T-helper 17 cell (primary cell): Measurements from ENCODE around the gene LRG1. TPM values are rescaled to one million over a fixed set of nuclear protein-coding genes. Genes with fewer than 3 reads are reported as not detected.

ENCODE experiments used
- ATAC-seq: fragments of 150-1000 bp; cut with Tn5 transposase; 2 replicates; pipeline ENCODE4 v1.10.0; 2021; ENCODE audit warnings: mild to moderate bottlenecking, moderate library complexity
- DNase-seq, 3 donors: peaks; one replicate each; pipeline versions ENCODE4 v3.0.0 to v3.0.0-alpha.2; 2020 to 2021
- H3K9me3 ChIP-seq: one replicate; pipeline ENCODE4 v1.7.0; 2013; ENCODE audit warnings: low read length, mild to moderate bottlenecking; ENCODE audit not compliant: control insufficient read depth, poor library complexity, severe bottlenecking
- H3K27ac Mint-ChIP-seq: one replicate; pipeline ENCODE4 v1.8.0; 2022; ENCODE audit warnings: mild to moderate bottlenecking, moderate library complexity, mixed read lengths
- H3K27me3 Mint-ChIP-seq: one replicate; pipeline ENCODE4 v1.8.0; 2022; ENCODE audit warnings: mixed read lengths
- H3K36me3 Mint-ChIP-seq: one replicate; pipeline ENCODE4 v1.8.0; 2022; ENCODE audit warnings: low read depth, mixed read lengths
- H3K4me1 Mint-ChIP-seq: one replicate; pipeline ENCODE4 v1.8.0; 2022; ENCODE audit warnings: mild to moderate bottlenecking, mixed read lengths
- H3K4me3 Mint-ChIP-seq: one replicate; pipeline ENCODE4 v1.8.0; 2022; ENCODE audit warnings: mild to moderate bottlenecking, moderate library complexity, mixed read lengths
- total RNA-seq, 4 donors: library from RNA in 2 of 4; stranded (reverse) in 2 of 4; gene quantifications; one replicate each; pipeline ENCODE4 v1.2.3 and lab custom pipeline; 2022 to 2026

The LRG1 gene
- under 1 TPM; 0.17 to 0.31 TPM for total RNA-seq
- 0.12 to 0.15 reads per million in 2 donors for total RNA-seq (lab: John Stamatoyannopoulos, UW)

GRCh38 chr19:4539693-4540581 lies at the start of gene LRG1:
TSS of gene LRG1 (minus strand) at chr19:4540036. CDS start at chr19:4540013, 23 bp downstream.
- H3K4me1 Mint-ChIP-seq = no peaks in the 10 kb centered on the region
- no peak within 1 kb of the TSS for H3K27ac Mint-ChIP-seq
- H3K36me3 Mint-ChIP-seq = peaks cover 2% of the 10 kb centered on the region
- peaks cover 20% of the 10 kb centered on the region for H3K27me3 Mint-ChIP-seq
- H3K9me3 ChIP-seq = no peaks in the 10 kb centered on the region
- DNase-seq (no peak), ATAC-seq (no peak)
- H3K4me3 Mint-ChIP-seq = no peak within 1 kb of the TSS

- ATAC-seq = no peak
- Mint-ChIP-seq H3K27ac (no peak overlapping the region), H3K4me3 (no peak overlapping the region), H3K27me3 (peaks cover 54% of the 10 kb centered on the region), H3K4me1 (peaks cover 3% of the 10 kb centered on the region), H3K36me3 (peaks cover 4% of the 10 kb centered on the region)
- no peak for DNase-seq
- no peaks in the 10 kb centered on the region for H3K9me3 ChIP-seq
These were observed 48.5 kb upstream of the LRG1 start for GRCh38 chr19:4588291-4588761.

GRCh38 chr19:4587527-4587926 lies 47.7 kb upstream of the LRG1 start:
- Mint-ChIP-seq H3K36me3 (peaks cover 4% of the 10 kb centered on the region), H3K4me3 (no peak overlapping the region), H3K27me3 (peaks cover 55% of the 10 kb centered on the region), H3K4me1 (peaks cover 3% of the 10 kb centered on the region), H3K27ac (no peak overlapping the region)
- no peak for DNase-seq
- no peak for ATAC-seq
- H3K9me3 ChIP-seq = no peaks in the 10 kb centered on the region

- no peaks in the 10 kb centered on the region for H3K9me3 ChIP-seq
- Mint-ChIP-seq H3K27me3 (peaks cover 59% of the 10 kb centered on the region), H3K4me3 (no peak overlapping the region), H3K4me1 (peaks cover 9% of the 10 kb centered on the region), H3K36me3 (peaks cover 11% of the 10 kb centered on the region), H3K27ac (no peak overlapping the region)
- ATAC-seq (no peak), DNase-seq (no peak)
These were observed 46.9 kb upstream of the LRG1 start for GRCh38 chr19:4586691-4587090.

GRCh38 chr19:4586245-4586644 lies 46.4 kb upstream of the LRG1 start:
- no peaks in the 10 kb centered on the region for H3K9me3 ChIP-seq
- no peak overlapping the region for H3K27ac Mint-ChIP-seq
- H3K27me3 Mint-ChIP-seq = peaks cover 55% of the 10 kb centered on the region
- peaks cover 11% of the 10 kb centered on the region for H3K36me3 Mint-ChIP-seq
- ATAC-seq = no peak
- no peak for DNase-seq
- no peak overlapping the region for H3K4me3 Mint-ChIP-seq
- H3K4me1 Mint-ChIP-seq = peaks cover 9% of the 10 kb centered on the region

- no peak overlapping the region for H3K4me3 Mint-ChIP-seq
- no peak for DNase-seq
These were observed 45.7 kb upstream of the LRG1 start for GRCh38 chr19:4585556-4585955.

DNA sequence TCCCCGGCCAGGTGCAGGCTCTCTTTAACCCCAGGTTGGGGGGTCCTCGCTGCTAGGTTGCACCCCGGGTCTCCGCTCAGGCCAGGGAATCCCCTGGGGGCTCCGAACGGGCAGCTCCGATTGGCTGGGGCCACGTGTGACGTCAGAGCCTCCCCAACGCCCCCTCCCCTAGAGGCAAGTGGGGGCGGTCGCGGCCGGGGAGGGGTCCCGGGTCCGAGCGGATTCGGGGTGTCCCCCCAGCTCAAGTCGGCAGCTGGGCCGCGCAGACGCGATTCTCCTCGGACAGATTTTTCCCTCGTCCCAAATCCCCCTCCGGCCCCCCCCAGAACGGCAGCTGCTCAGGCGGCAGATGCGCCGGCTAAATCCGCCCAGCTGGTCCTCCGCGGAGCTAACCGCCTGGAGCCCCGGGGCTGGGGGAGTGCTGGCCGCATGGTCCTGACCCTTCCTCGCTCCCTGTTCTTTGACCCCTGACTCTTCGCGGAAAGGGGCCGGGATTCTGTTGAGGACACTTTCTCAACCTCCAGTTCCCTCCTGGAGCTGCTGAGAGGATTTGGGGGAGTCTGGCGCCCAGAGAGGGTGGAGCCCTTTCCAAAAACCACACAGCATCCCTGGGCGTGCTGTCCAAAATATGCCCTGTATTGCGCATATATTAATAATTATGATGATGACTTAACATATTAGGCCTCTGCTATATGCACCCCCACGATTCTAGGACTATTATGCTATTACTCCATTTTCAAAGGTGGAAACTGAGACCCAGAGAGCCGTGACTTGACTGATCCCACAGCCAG lies 45.0 kb upstream of the LRG1 start:
- Mint-ChIP-seq H3K4me3 (no peak overlapping the region), H3K36me3 (peaks cover 11% of the 10 kb centered on the region), H3K4me1 (peaks cover 9% of the 10 kb centered on the region), H3K27me3 (peaks cover 43% of the 10 kb centered on the region), H3K27ac (no peak overlapping the region)
- no peak for DNase-seq
- ATAC-seq = no peak
- H3K9me3 ChIP-seq = no peaks in the 10 kb centered on the region

More at GRCh38 chr19:4585556-4585955, 45.7 kb upstream of the LRG1 start:
- Mint-ChIP-seq H3K27ac (no peak overlapping the region), H3K4me1 (peaks cover 9% of the 10 kb centered on the region), H3K27me3 (peaks cover 48% of the 10 kb centered on the region), H3K36me3 (peaks cover 11% of the 10 kb centered on the region)
- no peak for ATAC-seq
- H3K9me3 ChIP-seq = no peaks in the 10 kb centered on the region

DNA sequence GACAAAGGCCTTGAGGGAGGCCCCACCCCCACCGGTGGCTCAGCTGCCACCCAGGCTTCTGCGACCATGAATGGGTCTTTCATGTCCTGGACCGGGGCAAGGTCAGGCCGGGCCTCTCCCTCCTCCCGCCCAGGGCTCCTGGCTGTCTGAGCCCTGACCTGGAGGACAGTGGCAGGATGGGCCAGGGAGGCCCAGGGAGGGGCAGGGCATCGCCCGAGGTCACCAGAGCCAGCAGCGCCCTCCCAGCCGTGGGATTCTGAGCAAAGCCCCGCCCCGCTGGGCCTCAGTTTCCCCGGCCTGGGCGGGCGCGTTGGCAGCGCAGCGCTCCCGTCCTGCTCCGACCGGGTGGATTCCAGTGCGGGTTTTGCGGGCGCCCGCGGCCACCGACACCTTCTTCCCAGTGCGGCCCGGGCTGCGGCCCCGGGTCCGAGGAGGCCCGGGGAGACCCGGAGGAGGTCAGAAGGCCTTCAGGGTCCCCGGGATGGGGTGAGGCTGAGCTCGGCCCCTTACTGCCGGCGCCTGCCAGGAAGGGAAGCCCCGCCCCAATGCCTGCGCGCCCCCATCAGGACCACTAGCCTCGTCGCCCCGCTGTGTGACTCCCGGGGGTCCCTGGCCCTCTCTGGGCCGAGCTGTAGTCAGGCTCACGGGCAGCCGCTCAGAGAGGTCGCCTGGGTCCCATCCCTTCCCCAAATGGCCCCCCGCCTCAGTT lies 44.3 kb upstream of the LRG1 start:
- H3K4me3 Mint-ChIP-seq = peak overlapping the region; percentile 57
- no peaks in the 10 kb centered on the region for H3K9me3 ChIP-seq
- H3K4me1 Mint-ChIP-seq = peaks cover 9% of the 10 kb centered on the region
- no peak for ATAC-seq
- DNase-seq = no peak
- H3K27me3 Mint-ChIP-seq = peaks cover 48% of the 10 kb centered on the region
- H3K27ac Mint-ChIP-seq = no peak overlapping the region
- peaks cover 11% of the 10 kb centered on the region for H3K36me3 Mint-ChIP-seq

DNA sequence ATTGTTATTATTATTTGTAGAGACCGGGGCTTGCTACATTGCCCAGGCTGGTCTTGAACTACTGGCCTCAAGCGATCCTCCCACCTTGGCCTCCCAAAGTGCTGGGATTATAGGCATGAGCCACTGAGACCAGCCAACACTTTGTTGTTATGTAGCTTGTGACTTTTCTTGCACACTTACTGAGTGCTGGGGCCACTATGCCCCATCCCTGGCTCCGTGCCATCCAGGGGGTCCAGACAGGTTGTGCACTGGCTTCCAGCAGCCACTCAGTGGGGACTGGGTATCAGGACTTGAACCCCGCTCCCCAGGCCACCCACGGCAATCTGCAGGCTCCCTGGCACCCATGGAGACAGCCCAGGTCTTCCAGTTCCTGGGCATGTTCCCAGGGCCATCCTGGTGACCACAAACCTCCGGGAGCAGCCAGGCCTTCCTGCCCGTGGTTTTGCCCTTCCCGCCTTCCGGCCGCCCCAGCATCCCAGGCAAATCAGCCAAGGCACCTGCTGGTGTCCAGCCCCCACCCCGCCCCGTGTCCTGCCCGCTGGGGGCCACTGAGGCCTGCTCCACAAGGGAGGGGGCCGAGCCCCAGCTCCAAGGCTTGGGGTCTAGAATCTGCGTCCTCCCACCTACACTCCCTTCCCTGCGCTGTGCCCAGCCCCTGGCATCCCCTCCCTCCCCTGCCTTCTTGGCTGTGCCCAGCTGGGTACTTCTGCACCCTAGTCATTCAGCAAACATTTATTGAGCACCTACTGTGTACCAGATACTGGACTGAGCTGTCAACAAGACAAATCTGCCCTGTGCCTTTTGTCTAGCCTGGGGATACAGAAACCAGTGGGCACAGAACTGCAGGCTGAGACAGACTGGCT lies 43.4 kb upstream of the LRG1 start:
- peaks cover 54% of the 10 kb centered on the region for H3K27me3 Mint-ChIP-seq

DNA sequence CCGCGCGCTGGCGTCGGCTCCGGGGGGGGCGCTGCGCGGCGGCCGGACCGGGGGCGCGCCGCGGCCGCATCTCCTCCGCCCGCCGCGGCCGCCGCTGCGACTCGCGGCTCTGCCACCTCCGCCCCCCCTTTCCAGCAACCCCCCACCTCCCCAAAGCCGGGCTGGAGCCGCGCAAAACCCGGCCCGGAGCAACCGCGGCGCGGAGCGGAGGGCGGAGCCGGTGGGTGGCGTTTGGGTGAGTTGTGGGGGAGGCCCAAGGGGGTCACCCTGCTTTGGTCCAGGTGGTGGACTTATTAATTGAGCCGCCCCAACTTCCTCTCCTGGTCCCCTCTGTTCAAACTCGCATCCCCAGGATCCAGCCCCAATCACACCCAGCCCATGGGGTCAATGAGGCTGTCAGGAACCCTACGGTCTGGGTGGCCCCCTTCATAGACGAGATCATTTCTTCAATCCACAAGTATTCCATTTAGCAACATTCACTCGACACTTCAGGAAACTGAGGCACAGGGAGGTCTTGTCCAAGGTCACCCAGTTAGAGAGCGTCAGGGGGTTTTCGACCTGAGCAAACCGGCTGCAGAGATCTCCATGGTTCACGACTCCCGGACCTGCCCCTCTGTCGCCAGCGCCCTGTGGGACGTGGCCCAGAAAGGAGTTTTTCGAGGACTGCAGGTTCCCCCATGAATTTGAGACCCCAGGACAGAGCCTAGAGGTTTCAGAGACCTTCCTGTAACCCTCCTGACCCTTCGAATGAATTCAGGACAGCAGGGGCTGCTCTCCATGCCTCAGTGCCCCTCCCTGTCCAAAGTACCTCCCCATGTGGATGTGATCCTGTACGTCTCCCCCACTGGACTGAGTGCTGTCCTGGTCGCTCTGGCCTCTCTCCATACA lies 42.1 kb upstream of the LRG1 start:
- no peak for DNase-seq
- no peaks in the 10 kb centered on the region for H3K9me3 ChIP-seq
- Mint-ChIP-seq H3K4me1 (peaks cover 9% of the 10 kb centered on the region), H3K36me3 (peaks cover 11% of the 10 kb centered on the region), H3K27me3 (peaks cover 59% of the 10 kb centered on the region), H3K4me3 (peak overlapping the region; percentile 82), H3K27ac (no peak overlapping the region)
- no peak for ATAC-seq

More for the DNA sequence above, 43.4 kb upstream of the LRG1 start:
- ATAC-seq (no peak), DNase-seq (no peak)
- no peaks in the 10 kb centered on the region for H3K9me3 ChIP-seq
- Mint-ChIP-seq H3K4me1 (peaks cover 9% of the 10 kb centered on the region), H3K4me3 (peak overlapping the region; percentile 57), H3K36me3 (peaks cover 11% of the 10 kb centered on the region), H3K27ac (no peak overlapping the region)

DNA sequence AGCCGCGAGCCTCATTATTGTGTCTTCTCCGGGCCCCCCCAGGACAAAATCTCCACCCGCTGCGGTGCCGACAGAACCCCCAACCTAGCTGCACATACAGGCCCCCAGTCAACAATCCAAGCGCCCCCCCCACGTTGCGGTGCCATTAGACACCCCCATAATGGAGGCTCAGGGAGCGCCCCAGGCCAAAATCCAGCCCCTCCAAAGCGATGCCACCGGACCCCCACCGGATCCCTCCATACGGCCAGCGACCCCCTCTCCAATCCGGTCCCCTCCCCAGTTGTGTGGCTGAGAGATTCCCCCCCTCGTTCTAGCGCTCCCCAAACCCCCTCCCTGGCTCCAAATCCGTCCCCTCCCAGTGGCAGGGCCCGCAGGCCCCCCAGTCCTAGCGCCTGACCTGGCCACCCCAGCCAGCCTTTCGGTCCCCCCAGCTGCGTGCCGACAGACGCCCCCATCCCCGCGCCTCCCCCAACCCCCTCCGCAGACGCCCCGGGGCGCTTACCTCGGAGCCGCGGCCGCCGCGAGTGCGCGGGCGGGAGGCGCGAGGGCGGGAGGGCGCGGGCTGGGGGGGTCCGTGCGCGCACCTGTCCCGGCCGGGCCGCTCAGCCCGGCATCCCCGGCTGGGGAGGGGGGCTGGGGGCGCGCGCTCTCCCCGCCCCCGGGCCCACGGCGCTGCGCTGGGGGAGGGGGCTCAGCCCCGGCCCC lies 41.3 kb upstream of the LRG1 start:
- H3K27me3 Mint-ChIP-seq = peaks cover 62% of the 10 kb centered on the region

More for the DNA sequence above, 41.3 kb upstream of the LRG1 start:
- Mint-ChIP-seq H3K4me3 (peak overlapping the region; percentile 15), H3K4me1 (peaks cover 13% of the 10 kb centered on the region), H3K27ac (no peak overlapping the region), H3K36me3 (peaks cover 12% of the 10 kb centered on the region)
- DNase-seq (no peak), ATAC-seq (no peak)
- H3K9me3 ChIP-seq = no peaks in the 10 kb centered on the region
